Measurements from ENCODE around the gene APOBEC3C.
"Not testable (repeated sequence)": the region's sequence is repeated elsewhere in the genome, so short reads cannot be mapped to it uniquely, and the experiment has no call there.

Gene APOBEC3C

GRCh38 chr22:39013942-39014722 lies at the start of gene APOBEC3C:
APOBEC3C (plus strand) TSS chr22:39014257; CDS start chr22:39014363, 106 bp downstream.
- peak; percentile 99 for DNase-seq

DNA sequence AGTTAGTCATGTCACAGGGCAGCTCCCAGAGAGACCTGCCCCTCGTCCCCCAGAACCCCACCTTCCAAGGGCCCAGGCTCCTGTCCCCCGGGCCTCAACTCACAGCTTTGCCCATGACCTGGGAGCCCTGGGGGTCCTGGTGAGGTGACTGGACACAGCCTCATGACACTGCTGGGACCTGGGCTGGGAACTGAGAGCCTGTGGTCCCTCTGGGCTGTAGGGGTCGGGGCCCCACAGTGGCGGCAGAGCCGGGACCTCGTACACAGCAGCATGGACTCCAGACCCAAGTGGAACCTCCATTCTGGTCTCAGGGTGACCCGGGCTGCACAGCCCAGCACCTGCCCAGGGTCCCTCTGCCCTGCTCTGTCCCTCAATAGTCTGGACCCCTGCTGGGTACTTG lies 49.8 kb upstream of the APOBEC3C start:
- no peak for DNase-seq

GRCh38 chr22:38964989-38965388 lies 49.1 kb upstream of the APOBEC3C start:
- no peak for DNase-seq

DNA sequence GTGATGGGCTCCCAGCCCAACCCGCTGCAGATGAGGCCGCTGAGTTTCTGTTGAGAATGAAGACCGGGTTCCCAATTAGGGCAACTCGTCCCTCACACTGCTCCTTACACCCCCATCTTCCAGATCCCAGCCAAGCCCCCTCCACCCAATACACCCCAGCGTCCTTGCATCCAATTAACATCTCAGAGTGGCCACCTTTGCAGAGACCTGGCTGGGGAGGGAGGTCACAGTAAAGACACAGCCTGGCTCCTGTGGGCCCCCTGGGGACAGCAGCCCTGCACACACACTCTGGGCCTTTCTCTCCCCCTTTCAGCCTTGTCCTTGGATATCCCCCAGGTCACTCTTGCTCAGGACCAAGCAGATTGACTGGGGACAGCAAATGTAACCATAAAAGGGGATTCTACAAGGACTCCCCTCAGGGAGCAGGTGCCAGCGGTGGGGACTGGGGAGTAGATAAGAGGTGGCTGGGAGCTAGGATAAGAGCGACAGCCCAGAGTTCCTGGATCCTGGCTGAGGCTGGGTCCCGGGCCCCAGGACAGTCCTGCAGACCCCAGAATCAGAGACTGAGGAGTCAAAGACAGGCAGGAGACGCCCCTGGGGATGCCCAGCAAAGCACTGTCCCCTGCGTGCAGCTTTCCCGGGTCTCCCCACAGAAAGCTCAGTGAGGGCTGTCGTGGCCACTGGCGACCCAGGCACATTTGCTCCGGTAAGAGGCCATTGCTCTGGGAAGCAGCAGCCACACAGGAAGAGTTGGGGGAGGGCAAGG lies 48.3 kb upstream of the APOBEC3C start:
- peak; percentile 50 for DNase-seq

GRCh38 chr22:38966380-38966702 lies 47.7 kb upstream of the APOBEC3C start:
- DNase-seq = peak; percentile 65

DNA sequence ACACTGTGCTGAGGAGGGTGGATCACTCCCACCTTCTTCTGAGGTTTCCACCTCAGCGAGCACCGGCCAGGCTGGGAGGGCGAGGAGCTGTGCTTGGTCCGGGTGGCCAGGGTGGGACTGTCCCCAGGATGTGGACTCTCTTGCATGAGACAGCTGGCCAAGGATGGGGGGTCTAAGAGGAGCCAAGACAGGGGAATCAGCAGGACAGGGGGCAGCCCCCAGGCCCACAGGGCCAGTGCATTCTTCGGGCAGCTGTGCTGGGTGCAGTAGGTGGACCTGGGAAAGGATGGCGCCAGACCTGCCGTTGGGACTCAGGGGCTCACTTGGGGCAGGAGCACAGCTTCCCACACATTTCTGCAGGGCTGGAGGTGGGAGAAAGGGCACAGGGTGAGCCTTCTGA lies 47.1 kb upstream of the APOBEC3C start:
- DNase-seq = no peak

DNA sequence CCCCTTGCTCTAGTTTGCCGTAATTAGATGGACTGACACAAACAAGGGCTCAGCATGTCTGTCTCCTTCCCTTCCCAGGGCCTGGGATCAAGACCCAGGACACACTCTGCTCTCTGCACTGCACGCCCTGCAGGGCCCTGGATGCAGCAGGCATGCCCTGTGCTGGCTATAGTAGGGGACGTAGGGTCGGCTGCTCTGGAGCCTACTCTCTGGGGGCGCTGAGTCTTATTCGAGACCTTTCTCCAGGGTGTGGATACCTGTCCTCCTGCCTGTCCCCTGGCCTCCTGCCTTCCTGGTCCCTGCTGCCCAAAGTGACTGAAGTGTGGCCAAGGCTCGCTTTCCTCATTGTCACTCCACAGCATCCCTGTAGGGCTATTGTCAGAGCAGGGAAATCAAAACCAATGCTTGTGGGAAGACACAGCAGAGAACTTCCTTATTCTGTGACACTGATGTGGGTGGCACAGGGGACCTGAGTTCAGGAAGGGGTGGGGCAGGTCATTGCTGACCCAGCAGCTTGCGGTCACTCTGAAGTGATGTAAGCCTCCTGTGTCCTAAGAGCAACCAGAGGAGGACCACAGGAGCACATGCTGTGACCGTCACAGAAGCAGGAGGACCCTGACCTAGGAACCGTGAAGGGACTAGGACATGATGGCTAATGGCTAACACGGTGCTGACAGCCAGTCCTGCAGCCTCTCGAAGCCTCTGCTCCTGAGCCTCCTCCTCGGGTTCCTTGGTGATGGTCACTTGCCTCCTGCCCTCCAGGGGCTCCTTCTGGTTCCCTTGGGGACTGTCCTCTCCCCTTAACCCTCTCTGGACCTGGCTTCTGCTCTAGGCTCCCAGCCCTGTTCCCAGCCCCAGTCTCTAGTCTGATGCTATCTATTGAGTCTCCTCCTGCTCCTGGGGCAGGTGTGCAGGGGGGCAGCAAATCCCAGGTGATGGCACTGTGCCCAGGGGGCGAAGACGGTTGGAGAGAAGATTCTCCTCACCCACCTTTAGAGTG lies 46.3 kb upstream of the APOBEC3C start:
- peak; percentile 56 for DNase-seq

DNA sequence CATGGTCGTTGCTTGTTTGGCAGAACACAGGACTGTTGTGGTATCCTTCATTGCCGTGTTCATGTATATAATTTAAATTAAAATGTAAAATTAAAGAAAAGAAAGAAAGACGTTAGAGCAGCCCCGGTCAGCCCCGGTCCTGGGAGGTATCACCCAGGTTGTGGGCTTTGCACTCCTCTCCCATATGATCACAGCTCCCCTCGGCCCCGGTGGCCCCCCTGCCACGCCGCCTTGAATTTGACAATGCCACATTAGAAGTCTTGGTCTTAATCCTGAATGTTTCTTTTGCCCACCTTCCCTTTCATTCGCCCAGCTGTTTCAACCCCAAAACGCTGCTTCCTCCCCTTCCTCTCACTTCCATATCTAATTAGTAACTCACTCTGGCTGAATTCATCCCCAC lies 45.3 kb upstream of the APOBEC3C start:
- DNase-seq = no peak

DNA sequence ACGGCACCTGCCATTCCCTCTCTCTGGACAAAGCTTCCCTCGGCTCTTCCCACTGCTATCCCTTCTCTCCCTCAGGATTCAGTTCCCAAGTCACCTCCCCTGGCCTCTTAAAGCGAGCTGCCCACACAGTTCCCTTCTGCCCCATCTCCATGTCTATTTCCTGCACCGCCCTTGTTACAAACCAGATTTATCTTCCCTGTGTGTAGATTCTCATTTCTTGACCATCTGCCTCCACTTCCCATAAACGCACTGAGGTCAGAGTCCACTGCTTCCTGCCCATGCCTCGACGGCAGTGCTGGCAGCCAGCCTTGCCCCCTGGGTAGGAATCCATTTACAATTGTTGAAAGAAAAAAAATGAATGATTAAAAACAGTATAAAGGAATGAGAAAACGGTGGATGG lies 43.5 kb upstream of the APOBEC3C start:
- DNase-seq = no peak

DNA sequence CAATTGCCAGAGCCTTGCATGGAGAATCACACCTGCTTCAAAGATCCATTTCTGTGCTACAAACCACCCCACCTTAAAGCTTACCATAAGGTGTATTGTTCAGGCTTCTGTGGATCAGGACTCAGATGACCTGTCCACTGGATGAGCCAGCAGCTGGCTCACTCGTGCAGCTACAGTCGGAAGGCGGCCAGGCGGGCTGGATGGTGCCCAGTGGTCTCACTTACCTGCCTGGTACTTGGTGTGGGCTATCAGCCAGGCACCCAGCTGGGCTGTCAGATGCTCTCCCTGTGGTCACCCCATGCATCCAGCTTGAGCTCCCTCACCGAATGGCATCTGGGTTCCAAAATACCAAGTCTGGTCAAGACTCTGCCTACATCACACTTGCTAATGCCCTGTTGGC lies 42.9 kb upstream of the APOBEC3C start:
- DNase-seq = no peak

DNA sequence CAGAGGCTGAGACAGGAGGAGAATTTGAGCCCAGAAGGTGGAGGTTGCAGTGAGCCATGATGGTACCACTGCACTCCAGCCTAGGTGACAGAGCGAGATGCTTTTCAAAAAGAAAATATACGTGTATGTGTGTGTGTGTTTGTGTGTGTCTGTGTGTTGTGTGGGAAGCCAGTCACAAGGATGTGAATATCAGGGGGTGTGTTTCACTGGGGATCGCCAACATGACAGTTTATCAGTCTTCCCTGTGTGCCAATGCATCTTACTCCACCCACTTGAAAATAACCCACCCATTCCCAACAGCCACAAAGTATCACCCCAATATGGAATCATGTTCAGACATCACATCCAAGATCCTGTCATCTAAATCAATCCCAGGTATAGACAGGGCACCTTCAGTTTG lies 42.3 kb upstream of the APOBEC3C start:
- no peak for DNase-seq

- no peak for DNase-seq
Observed at GRCh38 chr22:38972558-38972957, 41.5 kb upstream of the APOBEC3C start.

- peak; percentile 72 for DNase-seq
Observed at GRCh38 chr22:38973289-38974169, 40.5 kb upstream of the APOBEC3C start.

DNA sequence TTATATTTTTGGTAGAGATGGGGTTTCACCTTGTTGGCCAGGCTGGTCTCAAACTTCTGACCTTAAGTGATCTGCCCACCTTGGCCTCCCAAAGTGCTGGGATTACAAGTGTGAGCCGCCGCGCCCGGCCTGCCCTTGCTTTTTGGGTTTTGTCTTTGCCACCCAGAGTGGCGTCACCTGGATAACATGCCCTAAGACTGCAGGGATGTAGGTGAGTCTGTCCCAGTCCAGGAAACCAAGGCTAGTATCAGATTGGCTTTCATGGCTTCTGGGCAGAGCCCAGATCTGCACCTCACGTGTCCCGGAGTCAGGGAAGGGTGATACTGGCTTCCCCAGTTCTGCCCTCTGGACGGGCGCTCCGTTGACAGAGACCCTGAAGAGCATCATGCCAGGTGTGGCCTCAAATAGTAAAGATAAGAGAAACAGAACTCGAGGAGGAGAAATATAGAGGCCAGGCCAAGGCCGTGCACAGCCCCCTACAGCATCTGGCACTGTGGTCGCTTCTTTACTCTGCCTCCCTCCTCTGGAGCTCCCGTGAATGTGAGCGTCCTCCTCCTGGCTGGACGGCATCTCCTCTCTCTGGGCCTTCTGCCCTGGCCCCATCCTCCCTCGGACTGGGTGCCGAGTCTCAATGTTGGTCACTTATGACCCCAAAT lies 39.8 kb upstream of the APOBEC3C start:
- DNase-seq = no peak

DNA sequence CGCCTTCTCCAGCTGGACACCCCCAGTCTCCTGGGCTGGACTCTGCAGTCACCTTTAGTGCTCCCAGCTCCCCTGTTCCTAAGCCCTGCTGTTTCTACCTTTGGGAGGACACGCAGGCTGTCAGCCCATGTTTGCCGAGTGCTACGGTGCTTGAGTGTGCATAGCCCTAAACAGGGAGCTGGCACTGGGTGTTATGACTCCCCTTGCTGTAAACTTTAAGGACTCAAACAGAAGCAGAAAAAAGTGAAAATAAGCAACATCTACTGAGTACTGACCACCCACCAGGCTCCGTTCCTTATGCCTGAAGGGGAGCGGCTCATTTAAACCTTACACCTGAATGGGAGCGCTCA lies 39.3 kb upstream of the APOBEC3C start:
- no peak for DNase-seq

DNA sequence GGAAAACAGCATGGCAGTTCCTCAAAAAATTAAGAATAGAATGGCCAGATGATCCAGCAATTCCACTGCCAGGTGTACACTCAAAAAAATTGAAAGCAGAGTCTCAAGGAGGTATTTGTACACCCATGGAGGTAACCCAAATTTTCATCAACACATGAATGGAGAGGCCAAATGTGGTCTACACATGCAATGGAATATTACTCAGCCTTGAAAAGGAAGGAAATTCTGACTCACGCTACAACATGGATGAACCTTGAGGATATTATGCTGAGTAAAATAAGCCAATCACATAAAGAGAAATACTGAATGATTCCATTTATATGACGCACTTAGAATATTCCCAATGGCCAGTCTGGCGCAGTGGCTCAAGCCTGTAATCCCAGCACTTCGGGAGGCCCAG lies 36.8 kb upstream of the APOBEC3C start:
- DNase-seq = not testable (repeated sequence)

- DNase-seq = not testable (repeated sequence)
Observed at GRCh38 chr22:38980587-38980986, 33.5 kb upstream of the APOBEC3C start.

DNA sequence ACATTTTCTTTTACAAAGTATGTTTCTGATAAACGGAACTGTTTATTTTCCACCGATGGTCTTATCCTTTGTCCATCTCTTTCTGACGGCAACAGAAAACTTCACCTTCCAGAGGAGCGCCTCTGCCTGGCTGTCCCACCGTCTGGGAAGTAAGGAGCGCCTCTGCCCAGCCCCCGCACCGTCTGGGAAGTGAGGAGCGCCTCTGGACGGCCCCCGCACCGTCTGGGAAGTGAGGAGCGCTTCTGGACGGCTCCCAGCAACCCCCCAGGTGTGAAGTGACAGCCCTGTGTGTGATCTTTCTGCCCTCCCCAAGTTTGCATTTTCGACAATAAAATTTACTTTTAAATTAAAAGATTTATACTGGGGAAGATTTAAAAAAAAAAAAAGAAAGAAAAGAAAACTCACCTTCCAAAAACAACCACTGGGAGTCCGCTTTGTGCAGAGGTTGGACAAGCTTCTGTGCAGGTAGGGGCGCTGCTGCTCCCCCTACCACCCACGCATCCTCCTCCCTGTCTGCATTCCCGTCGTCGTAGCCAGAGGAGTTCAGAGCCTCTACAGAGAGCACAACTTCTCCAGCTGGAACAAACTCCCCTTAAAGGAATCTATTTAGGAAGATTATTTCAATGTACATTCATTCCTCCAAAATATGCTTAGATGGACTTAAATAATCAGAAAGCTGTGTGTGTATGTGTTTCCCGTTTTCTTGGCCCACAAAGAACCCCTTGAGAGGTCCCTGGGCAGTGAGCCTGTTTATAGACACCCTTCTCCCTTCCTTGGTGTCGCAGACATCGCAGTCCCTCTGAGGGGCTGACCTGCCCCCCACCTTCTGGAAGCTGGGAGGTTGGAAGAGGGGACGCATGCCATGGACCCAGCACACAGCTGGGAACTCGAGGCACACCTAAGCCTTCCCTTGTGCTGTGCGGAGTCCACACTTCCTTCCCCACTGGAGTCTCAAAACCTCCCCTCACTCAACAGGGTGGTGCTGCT lies 32.8 kb upstream of the APOBEC3C start:
- DNase-seq = peak; percentile 48

DNA sequence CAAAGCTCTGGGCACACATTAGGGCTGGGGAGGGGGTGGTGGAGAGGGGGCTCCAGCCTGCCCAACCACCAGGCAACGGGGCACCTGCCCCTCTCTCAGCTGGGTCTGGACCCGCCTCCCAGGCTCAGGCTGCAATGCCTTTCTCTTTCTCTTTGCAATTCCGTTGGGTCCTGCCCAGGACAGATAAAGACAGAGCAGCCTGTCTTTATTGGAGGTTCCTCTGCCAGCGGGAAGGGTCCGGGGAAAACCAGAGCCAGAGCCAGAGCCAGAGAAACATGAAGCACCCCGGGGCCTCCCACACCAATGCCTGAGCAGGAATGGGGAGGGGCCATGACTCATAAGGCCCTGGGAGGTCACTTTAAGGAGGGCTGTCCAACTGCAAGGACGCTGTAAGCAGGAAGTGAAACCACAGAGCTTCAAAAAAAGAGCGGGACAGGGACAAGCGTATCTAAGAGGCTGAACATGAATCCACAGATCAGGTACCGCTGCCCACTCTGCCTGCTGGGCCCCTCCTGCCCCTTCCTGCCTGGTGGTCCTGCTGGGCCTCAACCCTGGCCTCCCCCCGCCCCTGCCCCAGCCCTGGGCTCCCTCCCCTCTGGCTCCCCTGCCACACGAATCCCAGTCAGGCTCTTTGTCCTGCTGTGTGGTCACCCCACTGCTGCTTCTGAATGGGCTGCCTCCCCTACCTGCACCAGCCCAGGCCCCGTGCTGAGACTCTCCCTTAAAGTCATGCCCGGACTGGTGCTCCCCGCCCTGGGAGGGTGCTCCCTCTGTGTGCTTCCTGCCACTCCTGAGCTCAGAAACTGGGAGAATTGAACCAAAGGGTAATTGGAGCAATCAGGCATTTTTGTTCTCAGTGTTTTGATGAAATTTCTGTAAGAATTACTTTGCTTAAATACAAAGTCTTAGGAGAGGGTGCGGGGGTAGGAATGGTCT lies 31.8 kb upstream of the APOBEC3C start, which contains the start of gene APOBEC3B:
Gene APOBEC3B (plus strand): TSS at position 356 of the 936 bp plus-strand sequence. CDS start 107 bp downstream, at position 463.
- DNase-seq = peak; percentile 98

All from hematopoietic multipotent progenitor cell treated with erythropoietin and hydrocortisone succinate and interleukin-3 and kit ligand, for 6 days (in vitro differentiated cells).